Renal pelvis (tissue), 4 donors: ENCODE results near the gene TTLL11. TPM values are rescaled to one million over a fixed set of nuclear protein-coding genes. Genes with fewer than 3 reads are reported as not detected.
"Not testable (repeated sequence)": the region's sequence is repeated elsewhere in the genome, so short reads cannot be mapped to it uniquely, and the experiment has no call there.

Experiments used
- DNase-seq: peaks from one replicate; pipeline ENCODE4 v3.0.0-alpha.2; 2013
- polyA plus RNA-seq, 3 donors: library from polyadenylated mRNA; unstranded; fragments of 120-200 nt; gene quantifications; one replicate each; pipeline ENCODE4 v1.2.1, GENCODE V29; 2013; ENCODE audit not compliant: insufficient read length in 3 of 3

TTLL11 gene
- polyA plus RNA-seq, 3 donors: 6.2 to 8.9 (median 8.5) TPM

- no peak for DNase-seq
These were observed 84.5 kb downstream of the TTLL11 start for GRCh38 chr9:122008559-122008958.

- DNase-seq: no peak
These were observed 85.3 kb downstream of the TTLL11 start for GRCh38 chr9:122007837-122008236.

GRCh38 chr9:122005597-122005996 is 87.5 kb downstream of the TTLL11 start:
- DNase-seq: no peak

- no peak for DNase-seq
These were observed 88.5 kb downstream of the TTLL11 start for GRCh38 chr9:122004589-122004988.

GRCh38 chr9:122001491-122002201 is 91.5 kb downstream of the TTLL11 start:
- no peak for DNase-seq

GRCh38 chr9:122000526-122000925 is 92.6 kb downstream of the TTLL11 start:
- not testable (repeated sequence) for DNase-seq

GRCh38 chr9:121999556-121999955 is 93.6 kb downstream of the TTLL11 start:
- DNase-seq: no peak

GRCh38 chr9:121998513-121999049 is 94.5 kb downstream of the TTLL11 start:
- DNase-seq: no peak

GRCh38 chr9:121997791-121998190 is 95.3 kb downstream of the TTLL11 start:
- no peak for DNase-seq

- DNase-seq: no peak
These were observed 96.3 kb downstream of the TTLL11 start for GRCh38 chr9:121996783-121997182.

- no peak for DNase-seq
These were observed 97.1 kb downstream of the TTLL11 start for GRCh38 chr9:121995997-121996396.

GRCh38 chr9:121992571-121993212 is 100.4 kb downstream of the TTLL11 start:
- DNase-seq: peak; percentile 79

- DNase-seq: no peak
These were observed 101.8 kb downstream of the TTLL11 start for GRCh38 chr9:121991307-121991661.

GRCh38 chr9:121990600-121991306 is 102.4 kb downstream of the TTLL11 start:
- DNase-seq: peak; percentile 46

GRCh38 chr9:121989010-121989409 is 104.1 kb downstream of the TTLL11 start:
- DNase-seq: no peak

- DNase-seq: peak; percentile 46
These were observed 105.8 kb downstream of the TTLL11 start for GRCh38 chr9:121987314-121987713.

GRCh38 chr9:121985792-121986494 is 107.2 kb downstream of the TTLL11 start:
- DNase-seq: no peak

- DNase-seq: no peak
These were observed 108.2 kb downstream of the TTLL11 start for GRCh38 chr9:121984726-121985402.

GRCh38 chr9:121983736-121984135 is 109.4 kb downstream of the TTLL11 start:
- DNase-seq: no peak

GRCh38 chr9:121981118-121981883 is 111.8 kb downstream of the TTLL11 start:
- no peak for DNase-seq

- DNase-seq: not testable (repeated sequence)
These were observed 112.4 kb downstream of the TTLL11 start for GRCh38 chr9:121980665-121981064.
